A673 (cell line): Measurements from ENCODE around the gene CYTH1. TPM values are rescaled to one million over a fixed set of nuclear protein-coding genes. Genes with fewer than 3 reads are reported as not detected.

Source experiments
- BruUV-seq: library from RNA; stranded (reverse); fragments of 400-500 nt; replicated peaks from 2 replicates; lab custom pipeline; 2021; lab: Mats Ljungman, UMichigan
- CTCF ChIA-PET: fragments of 300-600 bp; sonication (Branson Sonifier 250); formaldehyde crosslinking; loops from one replicate; lab custom pipeline; 2022; ENCODE audit warnings: antibody characterized with exemption; lab: Charles Lee
- POLR2A ChIA-PET: fragments of 300-600 bp; sonication (Branson Sonifier 250); formaldehyde crosslinking; loops from one replicate; lab custom pipeline; 2022; ENCODE audit warnings: antibody characterized with exemption; ENCODE audit not compliant: low non-redundant PET; lab: Charles Lee
- DNase-seq: peaks from one replicate; pipeline ENCODE4 v3.0.0-alpha.2; 2015; ENCODE audit warnings: low spot score
- H3K27ac ChIP-seq: fragments of 200-600 bp; sonication (generic); 2 replicates; pipeline ENCODE4 v1.5.1; 2016; ENCODE audit warnings: mixed run types, low read depth, mild to moderate bottlenecking, mixed read lengths, antibody characterized with exemption, low read length; ENCODE audit not compliant: poor library complexity, severe bottlenecking
- H3K27me3 ChIP-seq: fragments of 200-600 bp; sonication (generic); replicated peaks from 2 replicates; pipeline ENCODE4 v1.6.1; 2017; ENCODE audit warnings: mixed run types, low read depth, mild to moderate bottlenecking, mixed read lengths, antibody characterized with exemption, low read length; ENCODE audit not compliant: insufficient read depth, poor library complexity
- H3K36me3 ChIP-seq: fragments of 200-600 bp; sonication (generic); 2 replicates; pipeline ENCODE4 v1.6.1; 2016; ENCODE audit warnings: mixed run types, mild to moderate bottlenecking, mixed read lengths, antibody characterized with exemption, low read length; ENCODE audit not compliant: insufficient read depth, poor library complexity, severe bottlenecking
- H3K4me1 ChIP-seq: fragments of 200-600 bp; sonication (generic); 2 replicates; pipeline ENCODE4 v1.6.1; 2017; ENCODE audit warnings: mixed run types, mild to moderate bottlenecking, mixed read lengths, antibody characterized with exemption, low read length; ENCODE audit not compliant: insufficient read depth, poor library complexity, severe bottlenecking
- H3K4me3 ChIP-seq: fragments of 200-600 bp; sonication (generic); 2 replicates; pipeline ENCODE4 v1.5.1; 2016; ENCODE audit warnings: low read depth, mixed run types, mild to moderate bottlenecking, mixed read lengths, low read length; ENCODE audit not compliant: poor library complexity, severe bottlenecking
- H3K9me3 ChIP-seq: fragments of 200-600 bp; sonication (generic); 2 replicates; pipeline ENCODE4 v1.6.1; 2016; ENCODE audit warnings: mixed run types, low read depth, mild to moderate bottlenecking, mixed read lengths, antibody characterized with exemption, low read length; ENCODE audit not compliant: poor library complexity, severe bottlenecking
- EZH2 ChIP-seq: fragments of 200-600 bp; sonication (generic); IDR thresholded peaks from 2 replicates; pipeline ENCODE4 v1.6.1; 2017; ENCODE audit warnings: borderline replicate concordance, low read depth, mild to moderate bottlenecking, mixed read lengths, antibody characterized with exemption, low read length; ENCODE audit not compliant: poor library complexity, severe bottlenecking
- intact Hi-C: fragments of 100-400 bp; cut with micrococcal nuclease; formaldehyde crosslinking; loops from one replicate; pipeline ENCODE4 v1.10.0; 2022; ENCODE audit not compliant: unreplicated experiment
- total RNA-seq: library from RNA; stranded (reverse); gene quantifications from 2 replicates; pipeline ENCODE4 v1.2.3, GENCODE V29; 2021
- TF ChIP-seq, protein P1 (sequence below): fragments of 300-800, 200-600 bp; sonication (generic); conservative IDR thresholded peaks from 2 replicates; pipeline ENCODE4 v1.5.1; 2017; ENCODE audit warnings: low read depth, mild to moderate bottlenecking, antibody characterized with exemption, low read length, moderate library complexity, mixed read lengths

Gene CYTH1
- total RNA-seq, 1 experiment from 2014 or later = 17.9 TPM

- CTCF ChIA-PET = interaction anchor here (0.9 kb wide), 1 partner anchor 322 kb away, joined by 3 read pairs; no protein-coding TSS in a partner anchor
- intact Hi-C loops = no loop called here
- no peaks in the 10 kb centered on the region for H3K9me3 ChIP-seq
- H3K27me3 ChIP-seq = no peaks in the 10 kb centered on the region
- DNase-seq = no peak
- H3K4me3 ChIP-seq = no peak overlapping the region
- BruUV-seq = no TSS peak
- H3K36me3 ChIP-seq = peaks cover 66% of the 10 kb centered on the region
- POLR2A ChIA-PET = no interaction called here
- peaks cover 19% of the 10 kb centered on the region for H3K4me1 ChIP-seq
- TF ChIP-seq, protein P1, sequence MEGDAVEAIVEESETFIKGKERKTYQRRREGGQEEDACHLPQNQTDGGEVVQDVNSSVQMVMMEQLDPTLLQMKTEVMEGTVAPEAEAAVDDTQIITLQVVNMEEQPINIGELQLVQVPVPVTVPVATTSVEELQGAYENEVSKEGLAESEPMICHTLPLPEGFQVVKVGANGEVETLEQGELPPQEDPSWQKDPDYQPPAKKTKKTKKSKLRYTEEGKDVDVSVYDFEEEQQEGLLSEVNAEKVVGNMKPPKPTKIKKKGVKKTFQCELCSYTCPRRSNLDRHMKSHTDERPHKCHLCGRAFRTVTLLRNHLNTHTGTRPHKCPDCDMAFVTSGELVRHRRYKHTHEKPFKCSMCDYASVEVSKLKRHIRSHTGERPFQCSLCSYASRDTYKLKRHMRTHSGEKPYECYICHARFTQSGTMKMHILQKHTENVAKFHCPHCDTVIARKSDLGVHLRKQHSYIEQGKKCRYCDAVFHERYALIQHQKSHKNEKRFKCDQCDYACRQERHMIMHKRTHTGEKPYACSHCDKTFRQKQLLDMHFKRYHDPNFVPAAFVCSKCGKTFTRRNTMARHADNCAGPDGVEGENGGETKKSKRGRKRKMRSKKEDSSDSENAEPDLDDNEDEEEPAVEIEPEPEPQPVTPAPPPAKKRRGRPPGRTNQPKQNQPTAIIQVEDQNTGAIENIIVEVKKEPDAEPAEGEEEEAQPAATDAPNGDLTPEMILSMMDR = no peak
- no peak for TF ChIP-seq EZH2
- H3K27ac ChIP-seq = peak overlapping the region; percentile 69
These were observed 37.3 kb upstream of the CYTH1 start for GRCh38 chr17:78819402-78819801.

- no TSS peak for BruUV-seq
- Histone ChIP-seq H3K4me1 (peaks cover 19% of the 10 kb centered on the region), H3K36me3 (peaks cover 66% of the 10 kb centered on the region), H3K4me3 (no peak overlapping the region), H3K27ac (peak overlapping the region; percentile 69), H3K9me3 (no peaks in the 10 kb centered on the region), H3K27me3 (no peaks in the 10 kb centered on the region)
- TF ChIP-seq, protein P1 = no peak
- TF ChIP-seq EZH2 = no peak
- peak; percentile 75 for DNase-seq
- ChIA-PET POLR2A (no interaction called here), CTCF (interaction anchor here (0.9 kb wide), 1 partner anchor 322 kb away, joined by 3 read pairs; no protein-coding TSS in a partner anchor)
- intact Hi-C loops = no loop called here
These were observed 36.9 kb upstream of the CYTH1 start for GRCh38 chr17:78818932-78819331.

GRCh38 chr17:78818152-78818846 lies 36.2 kb upstream of the CYTH1 start:
- TSS peak; percentile 22 for BruUV-seq
- H3K4me3 ChIP-seq = no peak overlapping the region
- H3K36me3 ChIP-seq = peaks cover 67% of the 10 kb centered on the region
- DNase-seq = no peak
- no peaks in the 10 kb centered on the region for H3K27me3 ChIP-seq
- ChIA-PET CTCF (interaction anchor here (0.9 kb wide), 1 partner anchor 321 kb away, joined by 3 read pairs; no protein-coding TSS in a partner anchor), POLR2A (no interaction called here)
- H3K27ac ChIP-seq = peak overlapping the region; percentile 69
- intact Hi-C loops = no loop called here
- peaks cover 19% of the 10 kb centered on the region for H3K4me1 ChIP-seq
- H3K9me3 ChIP-seq = no peaks in the 10 kb centered on the region
- TF ChIP-seq, protein P1 = no peak
- no peak for TF ChIP-seq EZH2
